GM12801 (cell line): ENCODE data around the gene SYT11.

Experiments used
- TF ChIP-seq, protein P1 (sequence below): IDR thresholded peaks from one replicate; pipeline ENCODE4 v1.5.1; 2011; ENCODE audit warnings: control low read depth; ENCODE audit not compliant: insufficient read length; ENCODE audit errors: extremely low read depth

The SYT11 gene

DNA sequence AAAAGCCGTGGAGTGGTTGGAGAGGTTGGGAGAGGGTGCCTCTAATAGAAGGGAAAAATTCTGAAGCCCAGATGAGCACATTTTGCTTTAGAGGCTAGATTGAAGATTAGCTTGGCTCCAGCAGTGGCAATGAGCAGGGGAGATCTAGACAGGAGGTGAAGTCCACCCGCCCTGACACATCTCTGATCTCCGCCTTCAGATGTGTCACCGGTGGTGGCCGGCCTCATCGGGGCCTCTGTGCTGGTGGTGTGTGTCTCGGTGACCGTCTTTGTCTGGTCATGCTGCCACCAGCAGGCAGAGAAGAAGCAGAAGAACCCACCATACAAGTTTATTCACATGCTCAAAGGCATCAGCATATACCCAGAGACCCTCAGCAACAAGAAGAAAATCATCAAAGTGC is 8.4 kb downstream of the SYT11 start:
- TF ChIP-seq, protein P1, sequence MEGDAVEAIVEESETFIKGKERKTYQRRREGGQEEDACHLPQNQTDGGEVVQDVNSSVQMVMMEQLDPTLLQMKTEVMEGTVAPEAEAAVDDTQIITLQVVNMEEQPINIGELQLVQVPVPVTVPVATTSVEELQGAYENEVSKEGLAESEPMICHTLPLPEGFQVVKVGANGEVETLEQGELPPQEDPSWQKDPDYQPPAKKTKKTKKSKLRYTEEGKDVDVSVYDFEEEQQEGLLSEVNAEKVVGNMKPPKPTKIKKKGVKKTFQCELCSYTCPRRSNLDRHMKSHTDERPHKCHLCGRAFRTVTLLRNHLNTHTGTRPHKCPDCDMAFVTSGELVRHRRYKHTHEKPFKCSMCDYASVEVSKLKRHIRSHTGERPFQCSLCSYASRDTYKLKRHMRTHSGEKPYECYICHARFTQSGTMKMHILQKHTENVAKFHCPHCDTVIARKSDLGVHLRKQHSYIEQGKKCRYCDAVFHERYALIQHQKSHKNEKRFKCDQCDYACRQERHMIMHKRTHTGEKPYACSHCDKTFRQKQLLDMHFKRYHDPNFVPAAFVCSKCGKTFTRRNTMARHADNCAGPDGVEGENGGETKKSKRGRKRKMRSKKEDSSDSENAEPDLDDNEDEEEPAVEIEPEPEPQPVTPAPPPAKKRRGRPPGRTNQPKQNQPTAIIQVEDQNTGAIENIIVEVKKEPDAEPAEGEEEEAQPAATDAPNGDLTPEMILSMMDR = no peak

DNA sequence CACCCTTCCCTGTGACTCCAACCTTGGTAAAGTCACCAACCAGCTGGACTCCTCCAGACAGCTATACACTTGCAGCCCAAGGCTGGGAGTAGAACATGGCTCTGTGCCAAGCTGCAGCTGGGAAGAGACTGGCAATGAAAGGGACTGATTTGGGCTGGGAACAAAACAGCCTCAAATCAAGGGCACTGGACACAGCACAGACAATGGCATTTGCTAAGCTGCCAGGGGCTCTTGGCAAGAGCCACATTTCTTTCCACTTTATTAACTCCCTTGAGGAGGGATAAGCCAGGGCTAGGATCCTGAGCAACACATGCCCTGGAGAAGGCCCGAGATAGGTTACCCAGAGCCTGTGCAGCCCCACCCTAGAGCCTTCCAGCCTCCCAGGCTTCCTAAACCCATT is 12.0 kb downstream of the SYT11 start:
- TF ChIP-seq, protein P1 = no peak

DNA sequence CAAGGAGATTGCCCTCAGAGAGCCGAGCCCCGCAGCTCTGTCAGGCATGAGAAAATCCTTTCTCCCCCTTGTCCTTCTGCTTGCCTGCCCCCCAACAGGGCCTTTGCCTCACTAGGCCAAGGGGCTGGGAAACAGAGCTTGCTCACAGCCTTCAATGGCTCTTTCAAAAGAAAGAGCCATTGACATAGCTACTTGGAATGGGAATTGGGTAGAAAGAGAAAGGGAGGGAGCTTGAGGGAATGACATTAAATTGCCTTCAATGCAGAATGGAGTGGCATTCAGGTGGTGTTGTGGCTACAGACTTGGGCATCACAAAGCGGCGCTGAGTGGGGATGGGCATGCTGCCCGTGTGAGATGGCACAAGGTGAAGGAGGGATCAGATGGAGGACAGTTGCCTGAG is 13.2 kb downstream of the SYT11 start:
- TF ChIP-seq, protein P1 = no peak

DNA sequence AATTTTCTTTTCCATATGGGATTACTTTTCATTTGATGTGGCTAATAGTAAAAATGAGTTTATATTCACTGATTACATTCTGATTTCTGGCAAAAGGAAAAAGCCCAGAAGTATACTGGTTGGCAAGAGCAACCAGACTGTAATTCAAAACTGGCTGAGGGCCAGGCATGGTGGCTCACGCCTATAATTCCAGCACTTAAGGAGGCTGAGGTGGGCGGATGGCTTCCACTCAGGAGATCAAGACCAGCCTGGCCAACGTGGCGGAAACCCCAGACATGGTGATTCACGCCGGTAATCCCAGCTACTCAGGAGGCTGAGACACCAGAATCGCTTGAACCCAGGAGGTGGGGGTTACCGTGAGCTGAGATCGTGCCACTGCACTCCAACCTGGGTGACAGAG is 14.5 kb downstream of the SYT11 start:
- TF ChIP-seq, protein P1 = no peak

DNA sequence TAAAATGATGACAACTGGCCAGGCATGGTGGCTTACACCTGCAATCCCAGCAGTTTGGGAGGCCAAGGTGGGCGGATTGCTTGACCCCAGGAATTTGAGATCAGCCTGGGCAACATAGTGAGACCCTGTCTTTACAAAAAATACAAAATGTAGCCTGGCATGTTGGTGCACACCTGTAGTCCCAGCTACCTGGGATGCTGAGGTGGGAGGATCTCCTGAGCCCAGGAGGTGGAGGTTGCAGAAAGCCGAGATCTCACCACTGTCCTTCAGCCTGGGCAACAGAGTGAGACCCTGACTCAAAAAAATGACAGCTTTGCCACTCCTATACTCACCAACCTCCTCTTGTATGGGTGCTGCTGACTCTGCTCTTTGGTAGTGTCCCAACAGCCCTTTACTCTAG is 18.6 kb downstream of the SYT11 start:
- TF ChIP-seq, protein P1 = no peak

DNA sequence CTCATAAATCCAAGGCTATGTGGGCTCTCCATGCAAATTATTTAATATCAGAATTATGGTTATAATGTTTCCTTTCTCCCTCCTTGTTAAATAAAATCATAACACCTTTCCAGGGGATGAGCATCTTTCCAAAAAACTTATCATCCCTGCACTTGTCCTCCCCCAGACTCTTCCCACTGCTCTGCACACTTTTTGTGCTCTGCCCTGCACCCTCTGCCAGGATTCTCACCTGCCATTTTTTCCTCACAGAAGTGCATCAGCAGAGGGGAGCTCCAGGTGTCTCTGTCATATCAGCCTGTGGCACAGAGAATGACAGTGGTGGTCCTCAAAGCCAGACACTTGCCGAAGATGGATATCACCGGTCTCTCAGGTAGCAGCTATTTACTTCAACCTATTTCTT is 20.9 kb downstream of the SYT11 start:
- TF ChIP-seq, protein P1 = no peak

DNA sequence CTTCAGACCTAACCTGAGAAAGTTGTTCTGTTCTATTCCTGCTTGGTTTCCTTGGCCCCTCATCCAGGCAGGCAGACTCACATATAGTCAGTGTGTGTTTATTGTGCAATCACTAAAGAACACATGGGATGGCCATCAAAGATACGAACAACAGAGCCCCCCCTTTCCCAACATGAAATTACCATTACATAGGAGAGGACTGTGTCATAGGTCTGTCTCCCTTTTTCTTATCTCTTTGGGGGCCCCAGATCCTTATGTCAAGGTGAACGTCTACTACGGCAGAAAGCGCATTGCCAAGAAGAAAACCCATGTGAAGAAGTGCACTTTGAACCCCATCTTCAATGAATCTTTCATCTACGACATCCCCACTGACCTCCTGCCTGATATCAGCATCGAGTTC is 21.6 kb downstream of the SYT11 start:
- TF ChIP-seq, protein P1 = no peak

DNA sequence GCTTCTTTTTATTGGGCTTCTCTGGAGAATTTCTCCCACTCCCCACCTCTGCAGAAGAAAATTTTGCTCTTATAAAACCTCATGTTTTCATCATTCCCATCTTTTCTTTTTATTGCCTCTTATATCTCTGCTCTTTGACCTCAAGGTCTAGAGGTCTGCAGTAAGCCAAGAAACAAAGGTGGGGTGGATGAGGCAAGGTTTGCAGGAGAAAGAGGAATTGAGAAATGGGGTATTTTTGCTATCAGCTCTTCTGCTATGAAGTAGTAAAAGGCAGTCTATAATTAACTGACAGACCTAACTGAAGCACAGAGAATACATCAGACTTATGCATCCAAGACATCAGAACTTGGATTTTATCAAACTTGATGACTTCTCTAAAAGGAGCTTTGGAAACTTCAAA is 22.9 kb downstream of the SYT11 start:
- TF ChIP-seq, protein P1 = no peak
